ENCODE results near the gene SEMA3A. TPM values are rescaled to one million over a fixed set of nuclear protein-coding genes. Genes with fewer than 3 reads are reported as not detected.

SEMA3A gene
- total RNA-seq, 2 experiments from 2014 or later = 0.50 to 0.60 TPM

DNA sequence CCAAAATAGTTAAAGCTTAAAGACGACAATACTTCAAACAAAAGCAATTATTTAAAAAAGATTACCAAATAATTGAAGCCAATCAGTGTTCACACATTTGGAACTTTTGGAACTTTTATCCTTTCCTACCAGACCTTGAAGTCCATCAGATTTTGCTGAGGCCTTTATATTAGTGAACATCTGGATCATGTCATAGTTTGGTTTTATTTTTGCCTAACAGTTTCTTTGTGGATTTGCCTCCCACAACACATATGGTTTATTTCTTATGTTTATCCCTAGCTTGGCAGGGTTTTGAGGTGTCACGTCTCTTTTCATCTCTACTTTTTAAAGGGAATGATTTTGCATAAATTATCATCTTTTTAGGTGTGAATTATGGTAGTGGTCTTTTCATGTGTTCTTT is 242.4 kb downstream of the SEMA3A start:
- H3K36me3 ChIP-seq (ENCODE audit: insufficient read depth, low read length) = no peaks in the 10 kb centered on the region
- Mint-ChIP-seq H3K27me3 (no peaks in the 10 kb centered on the region), H3K36me3 (ENCODE audit: low read depth) (no peaks in the 10 kb centered on the region), H3K4me3 (no peak overlapping the region), H3K4me1 (ENCODE audit: low read depth) (no peaks in the 10 kb centered on the region), H3K27ac (no peak overlapping the region), H3K9me3 (no peaks in the 10 kb centered on the region)
- peaks cover 0 to 5% of the 10 kb centered on the region in 2 experiments for H3K9me3 ChIP-seq (ENCODE audit: control insufficient read depth in 1 of 2, insufficient read depth in 1 of 2, low read length in 2 of 2)
- no peak for ATAC-seq (ENCODE audit: poor library complexity)
- no peak overlapping the region for H3K4me3 ChIP-seq (ENCODE audit: low read length)
- H3K4me1 ChIP-seq (ENCODE audit: insufficient read depth, low read length) = no peaks in the 10 kb centered on the region
- H3K27ac ChIP-seq (ENCODE audit: low read depth in 1 of 2, low read length in 2 of 2) = no peak overlapping the region
- intact Hi-C loops (cut with DNase I, micrococcal nuclease) = no loop called here
- DNase-seq = no peak
- TF ChIP-seq, protein P1, sequence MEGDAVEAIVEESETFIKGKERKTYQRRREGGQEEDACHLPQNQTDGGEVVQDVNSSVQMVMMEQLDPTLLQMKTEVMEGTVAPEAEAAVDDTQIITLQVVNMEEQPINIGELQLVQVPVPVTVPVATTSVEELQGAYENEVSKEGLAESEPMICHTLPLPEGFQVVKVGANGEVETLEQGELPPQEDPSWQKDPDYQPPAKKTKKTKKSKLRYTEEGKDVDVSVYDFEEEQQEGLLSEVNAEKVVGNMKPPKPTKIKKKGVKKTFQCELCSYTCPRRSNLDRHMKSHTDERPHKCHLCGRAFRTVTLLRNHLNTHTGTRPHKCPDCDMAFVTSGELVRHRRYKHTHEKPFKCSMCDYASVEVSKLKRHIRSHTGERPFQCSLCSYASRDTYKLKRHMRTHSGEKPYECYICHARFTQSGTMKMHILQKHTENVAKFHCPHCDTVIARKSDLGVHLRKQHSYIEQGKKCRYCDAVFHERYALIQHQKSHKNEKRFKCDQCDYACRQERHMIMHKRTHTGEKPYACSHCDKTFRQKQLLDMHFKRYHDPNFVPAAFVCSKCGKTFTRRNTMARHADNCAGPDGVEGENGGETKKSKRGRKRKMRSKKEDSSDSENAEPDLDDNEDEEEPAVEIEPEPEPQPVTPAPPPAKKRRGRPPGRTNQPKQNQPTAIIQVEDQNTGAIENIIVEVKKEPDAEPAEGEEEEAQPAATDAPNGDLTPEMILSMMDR (IDR thresholded peaks at IDR 0.05) = no peak
- H3K27me3 ChIP-seq (ENCODE audit: control insufficient read depth in 1 of 2, insufficient read depth in 2 of 2, low read length in 2 of 2) = no peaks in the 10 kb centered on the region
- ChIA-PET CTCF (no interaction called here), POLR2A (no interaction called here)

DNA sequence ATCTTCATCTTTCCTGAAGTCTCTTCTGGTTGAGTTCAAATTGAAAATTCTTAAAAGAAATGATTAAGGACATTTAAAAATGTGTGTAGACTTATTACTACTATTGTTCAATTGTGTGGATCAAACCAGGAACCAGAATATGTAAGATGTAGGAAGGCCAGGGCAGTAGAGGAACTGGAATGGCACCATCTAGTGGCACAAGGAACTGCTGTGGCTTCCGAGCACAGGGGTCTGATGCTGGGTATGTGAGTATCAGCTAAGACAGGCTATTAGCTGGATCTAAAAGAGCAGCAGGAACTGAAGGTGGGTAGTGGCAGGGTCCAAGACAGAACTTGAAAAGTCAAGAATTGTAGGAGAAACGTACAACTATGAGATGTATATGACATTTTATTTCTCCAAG is 247.3 kb downstream of the SEMA3A start:
- Mint-ChIP-seq H3K27ac (no peak overlapping the region), H3K4me3 (no peak overlapping the region), H3K27me3 (no peaks in the 10 kb centered on the region), H3K9me3 (no peaks in the 10 kb centered on the region), H3K36me3 (ENCODE audit: low read depth) (no peaks in the 10 kb centered on the region), H3K4me1 (ENCODE audit: low read depth) (no peaks in the 10 kb centered on the region)
- H3K27me3 ChIP-seq (ENCODE audit: control insufficient read depth in 1 of 2, insufficient read depth in 2 of 2, low read length in 2 of 2) = no peaks in the 10 kb centered on the region
- ChIA-PET CTCF (no interaction called here), POLR2A (no interaction called here)
- no peak overlapping the region for H3K27ac ChIP-seq (ENCODE audit: low read depth in 1 of 2, low read length in 2 of 2)
- no peaks in the 10 kb centered on the region for H3K36me3 ChIP-seq (ENCODE audit: insufficient read depth, low read length)
- no peaks in the 10 kb centered on the region for H3K4me1 ChIP-seq (ENCODE audit: insufficient read depth, low read length)
- H3K9me3 ChIP-seq (ENCODE audit: control insufficient read depth in 1 of 2, insufficient read depth in 1 of 2, low read length in 2 of 2) = peaks cover 0 to 5% of the 10 kb centered on the region in 2 experiments
- ATAC-seq (ENCODE audit: poor library complexity) (no peak), DNase-seq (peak in 1 of 14 experiments; percentile 7)
- intact Hi-C loops (cut with DNase I, micrococcal nuclease) = no loop called here
- H3K4me3 ChIP-seq (ENCODE audit: low read length) = no peak overlapping the region
- TF ChIP-seq, protein P1 (IDR thresholded peaks at IDR 0.05) = no peak

DNA sequence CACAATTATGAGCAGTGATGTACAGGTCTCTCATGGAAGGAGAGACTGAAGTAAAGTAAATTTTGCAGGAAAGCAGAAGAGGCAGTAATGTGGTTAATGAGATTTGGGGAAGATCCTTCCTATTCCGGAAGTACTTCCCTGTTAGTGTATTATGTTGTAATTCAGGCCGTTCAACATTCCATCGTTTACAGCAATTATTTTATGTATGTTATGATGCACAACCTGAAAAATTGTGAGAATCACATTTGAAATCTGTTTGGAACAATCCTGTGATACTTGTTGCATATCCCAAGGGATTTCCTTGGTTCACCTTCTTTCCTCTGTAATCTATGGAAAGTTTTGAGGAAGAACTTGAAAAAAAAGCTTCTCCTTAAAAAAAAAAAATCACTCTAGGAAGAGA is 247.8 kb downstream of the SEMA3A start:
- no peak overlapping the region for H3K4me3 ChIP-seq (ENCODE audit: low read length)
- ChIA-PET CTCF (no interaction called here), POLR2A (no interaction called here)
- H3K27ac ChIP-seq (ENCODE audit: low read depth in 1 of 2, low read length in 2 of 2) = no peak overlapping the region
- intact Hi-C loops (cut with DNase I, micrococcal nuclease) = no loop called here
- H3K4me3 Mint-ChIP-seq = no peak overlapping the region
- H3K27me3 ChIP-seq (ENCODE audit: control insufficient read depth in 1 of 2, insufficient read depth in 2 of 2, low read length in 2 of 2) = no peaks in the 10 kb centered on the region
- no peaks in the 10 kb centered on the region for H3K36me3 ChIP-seq (ENCODE audit: insufficient read depth, low read length)
- peaks cover 0 to 5% of the 10 kb centered on the region in 2 experiments for H3K9me3 ChIP-seq (ENCODE audit: control insufficient read depth in 1 of 2, insufficient read depth in 1 of 2, low read length in 2 of 2)
- H3K4me1 Mint-ChIP-seq (ENCODE audit: low read depth) = no peaks in the 10 kb centered on the region
- no peak overlapping the region for H3K27ac Mint-ChIP-seq
- H3K36me3 Mint-ChIP-seq (ENCODE audit: low read depth) = no peaks in the 10 kb centered on the region
- no peak for ATAC-seq (ENCODE audit: poor library complexity)
- no peaks in the 10 kb centered on the region for H3K4me1 ChIP-seq (ENCODE audit: insufficient read depth, low read length)
- H3K9me3 Mint-ChIP-seq = no peaks in the 10 kb centered on the region
- DNase-seq = no peak
- TF ChIP-seq, protein P1 (IDR thresholded peaks at IDR 0.05) = no peak
- H3K27me3 Mint-ChIP-seq = no peaks in the 10 kb centered on the region

All from CD4-positive, alpha-beta T cell (primary cell).